Superior temporal gyrus (tissue), 1 donor: Measurements from ENCODE around the gene LPAR1.
"Not testable (repeated sequence)": the region's sequence is repeated elsewhere in the genome, so short reads cannot be mapped to it uniquely, and the experiment has no call there.

Experiments
- DNase-seq: peaks from one replicate; pipeline ENCODE4 v3.0.0-alpha.2; 2016; ENCODE audit errors: extremely low spot score

Gene LPAR1

GRCh38 chr9:110876929-110877328 lies 161.3 kb downstream of the LPAR1 start:
- no peak for DNase-seq

GRCh38 chr9:110874963-110875674 lies 163.2 kb downstream of the LPAR1 start:
- DNase-seq: no peak

- DNase-seq: no peak
Observed at GRCh38 chr9:110872920-110873319, 165.3 kb downstream of the LPAR1 start.

GRCh38 chr9:110871736-110872135 lies 166.5 kb downstream of the LPAR1 start:
- DNase-seq: no peak

GRCh38 chr9:110869931-110870330 lies 168.3 kb downstream of the LPAR1 start:
- no peak for DNase-seq

- DNase-seq: no peak
Observed at GRCh38 chr9:110864011-110864410, 174.3 kb downstream of the LPAR1 start.

GRCh38 chr9:110861370-110862110 lies 176.7 kb downstream of the LPAR1 start:
- DNase-seq: not testable (repeated sequence)

GRCh38 chr9:110856772-110857171 lies 181.5 kb downstream of the LPAR1 start:
- DNase-seq: no peak

GRCh38 chr9:110850401-110851135 lies 187.7 kb downstream of the LPAR1 start:
- DNase-seq: no peak

- no peak for DNase-seq
Observed at GRCh38 chr9:110847671-110848070, 190.6 kb downstream of the LPAR1 start.

- no peak for DNase-seq
Observed at GRCh38 chr9:110846215-110846614, 192.1 kb downstream of the LPAR1 start.

- no peak for DNase-seq
Observed at GRCh38 chr9:110844121-110844520, 194.1 kb downstream of the LPAR1 start.

- no peak for DNase-seq
Observed at GRCh38 chr9:110842986-110843385, 195.3 kb downstream of the LPAR1 start.

GRCh38 chr9:110842169-110842568 lies 196.1 kb downstream of the LPAR1 start:
- no peak for DNase-seq

- DNase-seq: no peak
Observed at GRCh38 chr9:110837401-110838005, 200.8 kb downstream of the LPAR1 start.

- no peak for DNase-seq
Observed at GRCh38 chr9:110835859-110836271, 202.4 kb downstream of the LPAR1 start.

- no peak for DNase-seq
Observed at GRCh38 chr9:110835404-110835803, 202.9 kb downstream of the LPAR1 start.

GRCh38 chr9:110832926-110833325 lies 205.3 kb downstream of the LPAR1 start:
- DNase-seq: no peak

- no peak for DNase-seq
Observed at GRCh38 chr9:110830495-110830894, 207.8 kb downstream of the LPAR1 start.

GRCh38 chr9:110828264-110828663 lies 210.0 kb downstream of the LPAR1 start:
- DNase-seq: peak; percentile 76

GRCh38 chr9:110826400-110826799 lies 211.9 kb downstream of the LPAR1 start:
- DNase-seq: not testable (repeated sequence)

- no peak for DNase-seq
Observed at GRCh38 chr9:110825950-110826349, 212.3 kb downstream of the LPAR1 start.
